ENCODE measurements around the gene GLYATL1B.
"Not testable (repeated sequence)": the region's sequence is repeated elsewhere in the genome, so short reads cannot be mapped to it uniquely, and the experiment has no call there.

The GLYATL1B gene

DNA sequence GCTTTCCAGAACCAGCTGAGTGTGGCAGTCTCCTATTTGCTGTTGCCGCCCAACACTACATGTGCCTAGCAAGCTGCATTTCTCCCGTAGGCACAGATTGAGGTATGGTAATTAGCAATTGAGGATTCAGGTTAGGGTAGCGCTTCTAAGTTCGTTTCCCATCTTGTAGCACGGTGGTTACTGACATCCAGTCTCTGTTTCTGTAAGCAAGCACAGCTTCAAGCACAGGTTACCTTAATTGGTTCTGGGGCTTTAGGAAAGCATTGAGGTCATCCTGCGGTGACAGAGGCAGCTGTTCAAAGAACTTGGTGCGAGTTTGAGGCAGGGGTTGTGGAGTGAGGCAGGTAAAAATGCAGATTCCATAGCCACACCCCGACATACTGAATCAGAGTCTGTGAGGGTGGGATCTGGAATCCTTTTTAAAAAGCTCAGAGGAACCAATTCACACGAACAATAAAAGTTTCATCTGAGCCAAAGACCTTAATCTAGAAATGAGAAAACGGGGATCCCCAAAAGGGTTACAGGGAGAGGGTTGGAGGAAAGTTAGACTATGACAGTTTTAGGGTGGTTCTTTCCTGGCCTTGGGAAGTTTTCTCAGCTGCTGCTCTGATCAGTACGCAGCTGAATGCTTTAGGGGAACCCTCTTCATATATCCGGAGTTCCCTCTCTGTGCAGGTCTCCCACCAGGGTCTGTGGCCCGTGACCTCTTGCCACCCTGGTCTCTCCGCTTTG lies 21.9 kb upstream of the GLYATL1B start:
- H3K9me3 ChIP-seq (ENCODE audit: control insufficient read depth in 1 of 2, low read length in 2 of 2); H3K27ac ChIP-seq (ENCODE audit: low read depth, low read length); H3K4me1 ChIP-seq (ENCODE audit: control insufficient read depth in 1 of 2, insufficient read depth in 2 of 2, low read length in 2 of 2); H3K9ac ChIP-seq (ENCODE audit: low read depth in 1 of 2, low read length in 2 of 2); H3K4me3 ChIP-seq (ENCODE audit: low read depth in 1 of 2, low read length in 2 of 2); H3K36me3 ChIP-seq (ENCODE audit: control insufficient read depth in 1 of 2, insufficient read depth in 2 of 2, low read length in 2 of 2): not testable (repeated sequence)
- peaks cover 13 to 20% of the 10 kb centered on the region in 2 donors for H3K27me3 ChIP-seq (ENCODE audit: control insufficient read depth in 1 of 2, insufficient read depth in 2 of 2, low read length in 2 of 2)

DNA sequence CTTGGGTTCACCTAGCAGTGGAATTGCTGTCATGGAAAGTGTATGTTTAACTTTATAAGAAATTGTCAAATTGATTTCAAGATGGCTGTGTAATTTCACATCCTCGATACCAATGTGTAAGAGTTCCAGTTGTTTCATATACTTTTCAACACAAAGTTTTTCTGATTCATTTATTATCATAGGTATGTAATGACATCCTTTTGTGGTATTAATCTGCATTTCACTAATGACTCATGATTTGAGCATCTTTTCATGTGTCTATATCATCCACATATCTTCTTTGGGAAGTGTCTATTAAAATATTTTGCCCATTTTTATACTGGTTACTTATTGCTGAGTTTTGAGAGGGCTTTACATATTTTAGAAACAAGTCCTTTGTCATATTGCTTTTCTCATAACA lies 17.0 kb upstream of the GLYATL1B start:
- Histone ChIP-seq H3K4me3 (ENCODE audit: low read depth in 1 of 2, low read length in 2 of 2) (no peak overlapping the region), H3K36me3 (ENCODE audit: control insufficient read depth in 1 of 2, insufficient read depth in 2 of 2, low read length in 2 of 2) (no peaks in the 10 kb centered on the region), H3K9me3 (ENCODE audit: control insufficient read depth in 1 of 2, low read length in 2 of 2) (no peaks in the 10 kb centered on the region), H3K27ac (ENCODE audit: low read depth, low read length) (no peak overlapping the region), H3K9ac (ENCODE audit: low read depth in 1 of 2, low read length in 2 of 2) (no peak overlapping the region), H3K27me3 (ENCODE audit: control insufficient read depth in 1 of 2, insufficient read depth in 2 of 2, low read length in 2 of 2) (peaks cover 12 to 13% of the 10 kb centered on the region in 2 donors), H3K4me1 (ENCODE audit: control insufficient read depth in 1 of 2, insufficient read depth in 2 of 2, low read length in 2 of 2) (no peaks in the 10 kb centered on the region)

DNA sequence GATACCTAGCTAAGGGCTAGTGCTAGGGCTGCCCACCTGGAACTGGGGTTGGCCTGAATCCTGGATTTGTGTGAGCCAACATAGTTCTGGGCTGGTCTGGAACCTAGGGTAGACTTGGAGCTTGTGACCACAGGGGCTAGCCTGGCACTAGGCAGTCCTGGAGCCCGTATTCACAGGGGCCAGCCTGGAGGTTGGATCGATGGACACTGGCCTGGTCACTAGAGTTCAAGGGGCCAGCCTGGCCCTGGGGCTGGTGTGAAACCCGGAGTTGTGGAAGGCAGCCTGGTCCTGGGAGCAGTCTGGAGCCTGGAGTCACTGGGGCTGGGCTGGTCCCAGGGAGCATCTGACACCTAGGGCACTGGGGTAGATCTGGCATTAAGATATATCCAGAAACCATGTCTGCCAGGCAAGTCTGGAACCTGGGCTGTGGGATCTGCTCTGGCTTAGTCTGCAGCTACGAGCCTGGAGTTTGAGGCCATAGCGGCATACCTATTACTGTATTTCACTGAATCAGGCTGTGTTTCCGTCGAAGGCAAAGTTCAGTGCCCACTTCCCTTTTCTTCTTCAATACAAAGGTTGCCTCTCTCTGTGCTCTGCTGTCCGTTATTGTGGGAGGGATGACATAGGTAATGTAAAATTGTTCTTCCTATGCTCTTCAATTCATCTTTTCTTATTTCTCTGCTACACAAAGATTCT lies 9.1 kb upstream of the GLYATL1B start:
- H3K4me3 ChIP-seq (ENCODE audit: low read depth in 1 of 2, low read length in 2 of 2), result no peak overlapping the region
- H3K36me3 ChIP-seq (ENCODE audit: control insufficient read depth in 1 of 2, insufficient read depth in 2 of 2, low read length in 2 of 2), result no peaks in the 10 kb centered on the region
- H3K27me3 ChIP-seq (ENCODE audit: control insufficient read depth in 1 of 2, insufficient read depth in 2 of 2, low read length in 2 of 2), result peaks cover 0 to 4% of the 10 kb centered on the region in 2 donors
- H3K4me1 ChIP-seq (ENCODE audit: control insufficient read depth in 1 of 2, insufficient read depth in 2 of 2, low read length in 2 of 2), result no peaks in the 10 kb centered on the region
- no peak overlapping the region for H3K27ac ChIP-seq (ENCODE audit: low read depth, low read length)
- no peak overlapping the region for H3K9ac ChIP-seq (ENCODE audit: low read depth in 1 of 2, low read length in 2 of 2)
- H3K9me3 ChIP-seq (ENCODE audit: control insufficient read depth in 1 of 2, low read length in 2 of 2), result no peaks in the 10 kb centered on the region

DNA sequence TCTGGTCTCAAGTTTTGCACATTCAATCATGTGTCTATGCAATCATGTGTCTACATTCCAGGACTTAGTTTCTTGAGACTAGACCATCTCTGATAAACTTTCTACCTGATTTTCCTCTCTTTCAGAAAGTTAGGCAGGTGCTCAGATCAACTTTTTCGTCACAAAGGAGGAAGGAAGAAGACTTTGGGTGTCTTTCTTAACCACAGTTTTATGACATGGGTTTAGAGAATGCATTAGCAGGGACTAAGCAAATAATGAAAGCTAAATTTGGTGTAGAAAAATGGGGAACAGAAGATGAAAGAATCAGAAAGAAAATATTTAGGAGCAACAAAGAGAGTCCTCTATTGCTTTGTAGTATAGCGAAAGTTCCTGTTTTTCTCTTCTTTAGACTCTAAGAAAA lies 7.7 kb upstream of the GLYATL1B start:
- no peaks in the 10 kb centered on the region for H3K9me3 ChIP-seq (ENCODE audit: control insufficient read depth in 1 of 2, low read length in 2 of 2)
- no peaks in the 10 kb centered on the region for H3K4me1 ChIP-seq (ENCODE audit: control insufficient read depth in 1 of 2, insufficient read depth in 2 of 2, low read length in 2 of 2)
- H3K4me3 ChIP-seq (ENCODE audit: low read depth in 1 of 2, low read length in 2 of 2), result no peak overlapping the region
- no peak overlapping the region for H3K27ac ChIP-seq (ENCODE audit: low read depth, low read length)
- no peak overlapping the region for H3K9ac ChIP-seq (ENCODE audit: low read depth in 1 of 2, low read length in 2 of 2)
- peaks cover 0 to 4% of the 10 kb centered on the region in 2 donors for H3K27me3 ChIP-seq (ENCODE audit: control insufficient read depth in 1 of 2, insufficient read depth in 2 of 2, low read length in 2 of 2)
- no peaks in the 10 kb centered on the region for H3K36me3 ChIP-seq (ENCODE audit: control insufficient read depth in 1 of 2, insufficient read depth in 2 of 2, low read length in 2 of 2)

DNA sequence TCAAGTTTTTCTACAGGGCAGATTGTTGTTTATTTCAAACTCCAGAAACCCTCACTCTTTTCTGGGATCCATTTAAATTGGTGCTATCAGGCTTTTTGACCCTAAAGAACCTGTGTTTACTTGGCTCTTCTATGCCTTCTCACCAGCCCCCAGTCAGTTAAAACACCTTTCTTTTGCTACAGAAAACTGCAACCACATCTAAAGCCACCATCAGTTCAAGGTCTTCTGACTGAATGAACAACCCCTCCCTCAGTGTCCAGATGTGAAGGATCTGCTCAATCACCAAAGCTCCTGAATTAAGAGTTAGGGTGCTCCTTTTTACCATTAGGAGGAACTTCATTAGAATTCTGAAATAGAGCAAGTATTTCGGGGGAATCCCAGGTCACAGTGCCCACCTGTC lies 7.0 kb upstream of the GLYATL1B start:
- H3K9ac ChIP-seq (ENCODE audit: low read depth in 1 of 2, low read length in 2 of 2), result no peak overlapping the region

DNA sequence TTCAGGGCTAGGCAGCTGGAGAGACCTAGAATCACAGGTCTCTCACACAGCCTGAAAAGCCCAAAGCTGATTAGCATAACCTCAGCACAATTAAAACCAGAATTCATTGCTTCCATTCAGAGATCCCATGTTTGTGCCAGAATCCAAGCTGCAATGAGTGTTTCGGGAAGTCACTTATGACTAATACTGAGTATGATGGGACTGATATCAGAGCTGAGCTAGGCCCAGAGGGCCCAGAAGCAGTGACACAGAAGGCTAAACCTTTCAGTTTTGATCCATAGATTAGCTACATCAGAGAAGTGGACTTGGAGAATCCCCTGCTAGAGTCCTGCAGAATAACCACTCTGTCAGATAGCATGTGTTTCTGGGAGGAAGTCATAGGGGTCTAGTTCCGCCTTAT lies 5.7 kb upstream of the GLYATL1B start:
- not testable (repeated sequence) for H3K27ac ChIP-seq (ENCODE audit: low read depth, low read length); H3K36me3 ChIP-seq (ENCODE audit: control insufficient read depth in 1 of 2, insufficient read depth in 2 of 2, low read length in 2 of 2); H3K4me3 ChIP-seq (ENCODE audit: low read depth in 1 of 2, low read length in 2 of 2); H3K9ac ChIP-seq (ENCODE audit: low read depth in 1 of 2, low read length in 2 of 2); H3K9me3 ChIP-seq (ENCODE audit: control insufficient read depth in 1 of 2, low read length in 2 of 2); H3K27me3 ChIP-seq (ENCODE audit: control insufficient read depth in 1 of 2, insufficient read depth in 2 of 2, low read length in 2 of 2); H3K4me1 ChIP-seq (ENCODE audit: control insufficient read depth in 1 of 2, insufficient read depth in 2 of 2, low read length in 2 of 2)

More for the DNA sequence above, 7.0 kb upstream of the GLYATL1B start:
- Histone ChIP-seq H3K36me3 (ENCODE audit: control insufficient read depth in 1 of 2, insufficient read depth in 2 of 2, low read length in 2 of 2) (no peaks in the 10 kb centered on the region), H3K27me3 (ENCODE audit: control insufficient read depth in 1 of 2, insufficient read depth in 2 of 2, low read length in 2 of 2) (peaks cover 0 to 4% of the 10 kb centered on the region in 2 donors), H3K9me3 (ENCODE audit: control insufficient read depth in 1 of 2, low read length in 2 of 2) (no peaks in the 10 kb centered on the region), H3K4me1 (ENCODE audit: control insufficient read depth in 1 of 2, insufficient read depth in 2 of 2, low read length in 2 of 2) (no peaks in the 10 kb centered on the region), H3K27ac (ENCODE audit: low read depth, low read length) (no peak overlapping the region), H3K4me3 (ENCODE audit: low read depth in 1 of 2, low read length in 2 of 2) (no peak overlapping the region)

DNA sequence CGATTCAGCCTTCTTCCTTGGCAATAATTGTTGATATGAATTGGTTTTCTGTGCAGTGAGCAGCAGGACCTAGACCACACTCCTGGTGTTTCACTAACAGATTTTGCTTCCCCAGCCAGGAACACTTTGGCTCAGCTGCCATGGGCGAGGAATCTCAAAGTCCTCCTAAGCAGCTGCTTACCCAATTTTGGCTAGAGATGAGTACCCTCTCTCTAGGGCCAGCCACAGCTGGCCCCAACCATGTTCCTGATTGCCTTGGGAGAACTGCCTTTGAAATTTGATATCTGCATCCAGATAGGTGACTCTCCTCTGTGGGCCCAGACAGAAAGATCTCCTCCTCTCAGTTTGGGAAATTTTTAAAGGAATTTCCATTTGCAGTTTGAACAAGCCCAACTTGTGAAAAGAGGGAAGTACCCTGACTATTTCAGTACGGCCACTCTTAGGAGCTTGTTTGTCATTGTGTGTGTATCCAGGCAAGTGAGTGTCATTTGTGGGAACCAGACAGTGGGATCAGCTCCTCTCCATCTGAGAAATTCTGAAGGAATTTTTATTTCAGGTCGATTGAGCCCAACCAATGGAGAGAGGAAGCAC lies 4.6 kb upstream of the GLYATL1B start:
- not testable (repeated sequence) for H3K9ac ChIP-seq (ENCODE audit: low read depth in 1 of 2, low read length in 2 of 2); H3K4me3 ChIP-seq (ENCODE audit: low read depth in 1 of 2, low read length in 2 of 2); H3K9me3 ChIP-seq (ENCODE audit: control insufficient read depth in 1 of 2, low read length in 2 of 2); H3K36me3 ChIP-seq (ENCODE audit: control insufficient read depth in 1 of 2, insufficient read depth in 2 of 2, low read length in 2 of 2); H3K27ac ChIP-seq (ENCODE audit: low read depth, low read length); H3K4me1 ChIP-seq (ENCODE audit: control insufficient read depth in 1 of 2, insufficient read depth in 2 of 2, low read length in 2 of 2); H3K27me3 ChIP-seq (ENCODE audit: control insufficient read depth in 1 of 2, insufficient read depth in 2 of 2, low read length in 2 of 2)

DNA sequence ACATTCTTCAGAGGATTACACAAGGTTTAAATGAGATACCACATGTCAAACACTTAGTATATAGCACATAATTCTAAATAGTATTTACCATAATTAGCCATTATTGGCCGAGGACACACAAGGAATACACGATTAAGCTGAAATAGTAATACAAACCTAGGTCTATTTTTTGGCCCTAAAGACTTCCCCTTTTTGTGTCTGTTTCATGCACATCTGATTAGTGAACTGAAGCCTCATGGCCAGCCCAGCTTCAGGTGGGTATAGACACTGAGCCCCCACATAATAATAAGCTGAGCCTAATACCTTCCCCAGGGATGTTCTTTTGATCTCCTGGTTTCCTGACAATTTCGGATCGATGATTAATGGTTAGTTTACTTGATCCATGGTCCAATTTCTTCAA lies 2.1 kb downstream of the GLYATL1B start:
- Histone ChIP-seq H3K9ac (ENCODE audit: low read depth in 1 of 2, low read length in 2 of 2) (no peak overlapping the region), H3K4me1 (ENCODE audit: control insufficient read depth in 1 of 2, insufficient read depth in 2 of 2, low read length in 2 of 2) (no peaks in the 10 kb centered on the region), H3K27me3 (ENCODE audit: control insufficient read depth in 1 of 2, insufficient read depth in 2 of 2, low read length in 2 of 2) (no peaks in the 10 kb centered on the region), H3K9me3 (ENCODE audit: control insufficient read depth in 1 of 2, low read length in 2 of 2) (no peaks in the 10 kb centered on the region), H3K27ac (ENCODE audit: low read depth, low read length) (no peak overlapping the region), H3K36me3 (ENCODE audit: control insufficient read depth in 1 of 2, insufficient read depth in 2 of 2, low read length in 2 of 2) (no peaks in the 10 kb centered on the region), H3K4me3 (ENCODE audit: low read depth in 1 of 2, low read length in 2 of 2) (no peak overlapping the region)

DNA sequence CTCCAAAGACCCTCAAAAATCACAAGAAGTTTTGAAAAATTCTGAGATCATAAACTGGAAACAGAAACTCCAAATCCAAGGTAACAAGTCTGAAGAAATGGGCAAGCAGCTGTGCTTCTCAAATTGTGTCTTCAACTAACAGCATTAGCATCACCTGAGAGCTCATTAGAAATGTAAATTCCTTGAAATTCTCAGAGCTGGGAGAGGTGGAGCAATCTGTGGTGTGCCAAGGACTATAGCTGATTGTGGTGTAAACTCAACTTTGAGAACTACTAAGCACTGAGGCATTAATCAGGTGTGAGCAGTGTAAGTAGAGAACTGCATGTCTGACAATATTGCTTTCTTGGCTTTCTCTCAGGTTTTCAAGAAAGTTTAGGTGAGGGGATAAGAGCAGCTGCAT lies 7.5 kb downstream of the GLYATL1B start:
- not testable (repeated sequence) for H3K4me3 ChIP-seq (ENCODE audit: low read depth in 1 of 2, low read length in 2 of 2); H3K4me1 ChIP-seq (ENCODE audit: control insufficient read depth in 1 of 2, insufficient read depth in 2 of 2, low read length in 2 of 2); H3K27ac ChIP-seq (ENCODE audit: low read depth, low read length); H3K36me3 ChIP-seq (ENCODE audit: control insufficient read depth in 1 of 2, insufficient read depth in 2 of 2, low read length in 2 of 2); H3K9ac ChIP-seq (ENCODE audit: low read depth in 1 of 2, low read length in 2 of 2); H3K27me3 ChIP-seq (ENCODE audit: control insufficient read depth in 1 of 2, insufficient read depth in 2 of 2, low read length in 2 of 2); H3K9me3 ChIP-seq (ENCODE audit: control insufficient read depth in 1 of 2, low read length in 2 of 2)

DNA sequence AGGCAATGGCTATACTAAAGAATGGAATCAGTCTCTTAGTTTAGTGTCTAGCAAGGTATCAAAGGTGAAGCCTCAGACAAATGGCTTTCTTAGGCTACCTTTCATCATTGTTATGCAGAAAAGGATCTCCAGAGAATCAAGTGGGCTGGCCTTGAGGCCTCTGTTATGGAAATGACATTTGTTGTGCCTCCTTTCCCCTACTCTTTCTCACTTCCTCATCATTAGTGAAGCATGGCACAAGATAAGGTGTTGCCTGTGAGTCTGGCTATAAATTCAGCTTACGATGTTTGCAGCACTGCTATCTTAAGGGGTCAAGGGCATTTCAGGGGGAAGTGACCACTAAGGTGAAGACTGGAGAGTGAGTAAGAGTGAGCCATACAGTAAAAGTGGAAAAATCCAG lies 9.1 kb downstream of the GLYATL1B start:
- H3K4me1 ChIP-seq (ENCODE audit: control insufficient read depth in 1 of 2, insufficient read depth in 2 of 2, low read length in 2 of 2); H3K9ac ChIP-seq (ENCODE audit: low read depth in 1 of 2, low read length in 2 of 2); H3K36me3 ChIP-seq (ENCODE audit: control insufficient read depth in 1 of 2, insufficient read depth in 2 of 2, low read length in 2 of 2); H3K4me3 ChIP-seq (ENCODE audit: low read depth in 1 of 2, low read length in 2 of 2); H3K9me3 ChIP-seq (ENCODE audit: control insufficient read depth in 1 of 2, low read length in 2 of 2); H3K27me3 ChIP-seq (ENCODE audit: control insufficient read depth in 1 of 2, insufficient read depth in 2 of 2, low read length in 2 of 2); H3K27ac ChIP-seq (ENCODE audit: low read depth, low read length): not testable (repeated sequence)

All from duodenal mucosa (tissue), 2 donors.